CD4-positive, alpha-beta T cell (primary cell): ENCODE data around the gene MSANTD1. TPM values are rescaled to one million over a fixed set of nuclear protein-coding genes. Genes with fewer than 3 reads are reported as not detected.

Experiments used
- ATAC-seq: fragments of 200-7000 bp; cut with Tn5 transposase; one replicate; pipeline ENCODE4 v1.10.0; 2022; ENCODE audit warnings: mild to moderate bottlenecking; ENCODE audit not compliant: poor library complexity
- CTCF ChIA-PET: fragments of 350-600 bp; sonication (Branson Sonifier 250); formaldehyde crosslinking; loops from one replicate; lab custom pipeline; 2021; ENCODE audit warnings: antibody characterized with exemption, inconsistent platforms; lab: Charles Lee
- POLR2A ChIA-PET: fragments of 350-600 bp; sonication (Branson Sonifier 250); formaldehyde crosslinking; loops from one replicate; lab custom pipeline; 2021; ENCODE audit warnings: antibody characterized with exemption, inconsistent platforms; lab: Charles Lee
- DNase-seq, 14 experiments: peaks; one replicate each; pipeline ENCODE4 v3.0.0-alpha.2; 2013 to 2020; ENCODE audit warnings: mixed read lengths in 2 of 14
- H3K27ac ChIP-seq, 2 donors: one replicate each; pipeline versions ENCODE4 v1.5.1 to v1.7.0; 2013; ENCODE audit warnings: low read length in 2 of 2, low read depth in 1 of 2, mild to moderate bottlenecking in 1 of 2
- H3K27me3 ChIP-seq, 2 experiments: 1 replicate in 1 of 2; 2 replicates in 1 of 2; pipeline versions ENCODE4 v1.6.1 to v1.7.0; 2013; ENCODE audit warnings: low read length in 2 of 2, control low read depth in 1 of 2, mild to moderate bottlenecking in 1 of 2, moderate library complexity in 1 of 2; ENCODE audit not compliant: insufficient read depth in 2 of 2, control insufficient read depth in 1 of 2
- H3K36me3 ChIP-seq: one replicate; pipeline ENCODE4 v1.6.1; 2013; ENCODE audit warnings: low read length, control low read depth; ENCODE audit not compliant: insufficient read depth
- H3K4me1 ChIP-seq: one replicate; pipeline ENCODE4 v1.6.1; 2013; ENCODE audit warnings: low read length, control low read depth; ENCODE audit not compliant: insufficient read depth
- H3K4me3 ChIP-seq: one replicate; pipeline ENCODE4 v1.5.1; 2013; ENCODE audit warnings: mild to moderate bottlenecking, low read length, moderate library complexity
- H3K9me3 ChIP-seq, 2 experiments: 1 replicate in 1 of 2; 2 replicates in 1 of 2; pipeline versions ENCODE4 v1.6.1 to v1.7.0; 2013; ENCODE audit warnings: low read length in 2 of 2, mild to moderate bottlenecking in 2 of 2, control low read depth in 1 of 2, moderate library complexity in 1 of 2; ENCODE audit not compliant: control insufficient read depth in 1 of 2, insufficient read depth in 1 of 2
- H3K27ac Mint-ChIP-seq: one replicate; pipeline ENCODE4 v1.8.0; 2020; ENCODE audit warnings: mixed read lengths
- H3K27me3 Mint-ChIP-seq: one replicate; pipeline ENCODE4 v1.8.0; 2021; ENCODE audit warnings: mixed read lengths
- H3K36me3 Mint-ChIP-seq: one replicate; pipeline ENCODE4 v1.8.0; 2021; ENCODE audit warnings: low read depth, mixed read lengths
- H3K4me1 Mint-ChIP-seq: one replicate; pipeline ENCODE4 v1.8.0; 2021; ENCODE audit warnings: low read depth, mixed read lengths
- H3K4me3 Mint-ChIP-seq: one replicate; pipeline ENCODE4 v1.8.0; 2020; ENCODE audit warnings: mild to moderate bottlenecking, mixed read lengths
- H3K9me3 Mint-ChIP-seq: one replicate; pipeline ENCODE4 v1.8.0; 2020; ENCODE audit warnings: mixed read lengths
- intact Hi-C, 2 experiments: fragments of 100-400 bp; cut with DNase I in 1 of 2; cut with micrococcal nuclease in 1 of 2; formaldehyde crosslinking; loops; one replicate each; pipeline versions ENCODE4 v1.15.1 to v1.9.0; 2023 to 2025; cut with DNase I, micrococcal nuclease
- total RNA-seq, 174 experiments: library from RNA in 2 of 174; stranded (reverse) in 2 of 174; gene quantifications; one replicate each; pipeline ENCODE4 v1.2.3 and lab custom pipeline; 2021 to 2026
- TF ChIP-seq, protein P1 (sequence below): fragments of 200-600 bp; IDR thresholded peaks from one replicate; pipeline ENCODE4 v1.8.0; 2022; ENCODE audit warnings: antibody characterized with exemption, mild to moderate bottlenecking

The MSANTD1 gene
- total RNA-seq, 2 experiments from 2014 or later = 0.67 to 0.74 TPM

DNA sequence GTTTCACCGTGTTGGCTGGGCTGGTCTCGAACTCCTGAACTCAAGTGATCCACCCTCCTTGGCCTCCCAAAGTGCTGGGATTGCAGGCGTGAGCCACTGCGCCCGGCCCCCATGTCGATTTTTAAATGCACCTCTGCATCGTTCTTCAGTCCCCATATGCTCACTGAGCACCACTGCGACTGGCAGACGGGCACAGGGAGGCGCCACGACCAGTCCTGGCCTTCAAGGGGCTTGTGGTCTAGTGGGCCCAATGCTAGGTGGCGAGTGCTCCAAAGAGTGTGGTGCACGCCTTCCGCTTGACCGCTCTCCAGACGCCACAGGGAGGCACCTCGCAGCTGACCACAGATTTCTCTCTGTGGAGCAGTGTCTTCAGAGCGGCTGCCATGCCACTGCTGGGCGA is 11.7 kb upstream of the MSANTD1 start:
- no peak for DNase-seq
- Histone ChIP-seq H3K36me3 (peaks cover 67% of the 10 kb centered on the region), H3K27ac (no peak overlapping the region), H3K27me3 (no peaks in the 10 kb centered on the region), H3K9me3 (no peaks in the 10 kb centered on the region), H3K4me3 (no peak overlapping the region), H3K4me1 (no peaks in the 10 kb centered on the region)
- ATAC-seq = no peak
- Mint-ChIP-seq H3K27ac (no peak overlapping the region), H3K36me3 (peaks cover 72% of the 10 kb centered on the region), H3K4me3 (no peak overlapping the region), H3K27me3 (no peaks in the 10 kb centered on the region), H3K4me1 (peaks cover 3% of the 10 kb centered on the region), H3K9me3 (no peaks in the 10 kb centered on the region)
- intact Hi-C loops = no loop called here
- ChIA-PET POLR2A (no interaction called here), CTCF (no interaction called here)
- TF ChIP-seq, protein P1, sequence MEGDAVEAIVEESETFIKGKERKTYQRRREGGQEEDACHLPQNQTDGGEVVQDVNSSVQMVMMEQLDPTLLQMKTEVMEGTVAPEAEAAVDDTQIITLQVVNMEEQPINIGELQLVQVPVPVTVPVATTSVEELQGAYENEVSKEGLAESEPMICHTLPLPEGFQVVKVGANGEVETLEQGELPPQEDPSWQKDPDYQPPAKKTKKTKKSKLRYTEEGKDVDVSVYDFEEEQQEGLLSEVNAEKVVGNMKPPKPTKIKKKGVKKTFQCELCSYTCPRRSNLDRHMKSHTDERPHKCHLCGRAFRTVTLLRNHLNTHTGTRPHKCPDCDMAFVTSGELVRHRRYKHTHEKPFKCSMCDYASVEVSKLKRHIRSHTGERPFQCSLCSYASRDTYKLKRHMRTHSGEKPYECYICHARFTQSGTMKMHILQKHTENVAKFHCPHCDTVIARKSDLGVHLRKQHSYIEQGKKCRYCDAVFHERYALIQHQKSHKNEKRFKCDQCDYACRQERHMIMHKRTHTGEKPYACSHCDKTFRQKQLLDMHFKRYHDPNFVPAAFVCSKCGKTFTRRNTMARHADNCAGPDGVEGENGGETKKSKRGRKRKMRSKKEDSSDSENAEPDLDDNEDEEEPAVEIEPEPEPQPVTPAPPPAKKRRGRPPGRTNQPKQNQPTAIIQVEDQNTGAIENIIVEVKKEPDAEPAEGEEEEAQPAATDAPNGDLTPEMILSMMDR = no peak

DNA sequence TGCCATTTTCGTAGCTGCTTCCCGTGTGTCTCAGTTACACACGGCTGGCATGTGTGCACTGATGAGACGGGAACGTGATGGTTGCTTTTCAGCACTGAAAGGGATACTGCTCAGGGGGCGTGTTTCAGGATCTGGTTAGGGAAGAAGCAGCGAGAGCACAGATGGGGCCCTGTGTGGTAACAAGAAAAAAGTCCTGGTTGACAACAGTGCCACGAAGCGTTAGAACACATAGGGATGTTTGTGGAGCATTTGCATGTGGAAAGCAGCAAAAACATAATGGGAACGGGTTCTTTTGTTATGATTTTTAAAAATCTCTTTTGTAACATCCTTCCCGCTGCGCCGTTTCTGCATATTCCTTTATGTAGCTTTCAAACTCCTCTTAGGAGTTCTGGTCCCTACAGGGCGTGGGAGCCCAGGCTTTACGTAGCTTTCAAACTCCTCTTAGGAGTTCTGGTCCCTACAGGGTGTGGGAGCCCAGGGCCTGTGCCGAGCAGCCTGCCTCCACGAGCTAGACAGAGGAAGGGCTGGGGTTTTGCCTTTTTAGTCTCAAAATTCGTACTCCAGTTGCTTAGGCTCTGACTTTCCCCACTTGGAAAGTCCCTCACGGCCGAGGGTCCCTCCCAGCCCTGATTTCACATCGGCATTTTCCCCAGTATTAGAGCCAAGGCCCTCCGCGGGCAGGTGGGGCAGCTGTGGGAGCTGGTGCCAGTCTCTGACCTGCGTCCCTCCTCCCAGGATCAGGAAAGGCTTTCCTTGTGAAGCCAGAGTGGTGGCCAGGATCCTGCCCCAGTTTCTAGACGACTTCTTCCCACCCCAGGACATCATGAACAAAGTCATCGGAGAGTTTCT is 11.0 kb upstream of the MSANTD1 start:
- Histone ChIP-seq H3K4me3 (no peak overlapping the region), H3K36me3 (peaks cover 61% of the 10 kb centered on the region), H3K27ac (no peak overlapping the region), H3K4me1 (peaks cover 4% of the 10 kb centered on the region), H3K9me3 (no peaks in the 10 kb centered on the region), H3K27me3 (no peaks in the 10 kb centered on the region)
- DNase-seq = no peak
- ATAC-seq = no peak
- POLR2A ChIA-PET = no interaction called here
- Mint-ChIP-seq H3K4me3 (no peak overlapping the region), H3K36me3 (peaks cover 69% of the 10 kb centered on the region), H3K27ac (no peak overlapping the region), H3K27me3 (no peaks in the 10 kb centered on the region), H3K9me3 (no peaks in the 10 kb centered on the region), H3K4me1 (peaks cover 10% of the 10 kb centered on the region)
- TF ChIP-seq, protein P1 = no peak
- CTCF ChIA-PET = no interaction called here
- intact Hi-C loops = no loop called here

- no peaks in the 10 kb centered on the region for H3K27me3 Mint-ChIP-seq
Observed at GRCh38 chr4:3238721-3239120, 10.2 kb upstream of the MSANTD1 start.

More at GRCh38 chr4:3238721-3239120, 10.2 kb upstream of the MSANTD1 start:
- Histone ChIP-seq H3K4me1 (peaks cover 9% of the 10 kb centered on the region), H3K4me3 (no peak overlapping the region), H3K9me3 (no peaks in the 10 kb centered on the region), H3K27ac (no peak overlapping the region), H3K36me3 (peaks cover 53% of the 10 kb centered on the region), H3K27me3 (no peaks in the 10 kb centered on the region)
- intact Hi-C loops = no loop called here
- Mint-ChIP-seq H3K27ac (no peak overlapping the region), H3K4me3 (no peak overlapping the region), H3K9me3 (no peaks in the 10 kb centered on the region), H3K4me1 (peaks cover 18% of the 10 kb centered on the region), H3K36me3 (peaks cover 64% of the 10 kb centered on the region)
- ChIA-PET POLR2A (no interaction called here), CTCF (no interaction called here)
- TF ChIP-seq, protein P1 = no peak
- ATAC-seq = no peak
- DNase-seq = no peak
